Endothelial cell of umbilical vein (primary cell): Measurements from ENCODE around the gene XYLT1.

Experiments
- EZH2 ChIP-seq: IDR thresholded peaks from 2 replicates; pipeline ENCODE4 v1.6.1; 2012; ENCODE audit warnings: borderline replicate concordance, low read depth, mild to moderate bottlenecking, moderate library complexity, low read length, inconsistent platforms; ENCODE audit not compliant: severe bottlenecking
- JUN ChIP-seq: IDR thresholded peaks from 2 replicates; pipeline ENCODE4 v1.6.1; 2011; ENCODE audit warnings: borderline replicate concordance, low read depth; ENCODE audit not compliant: insufficient read length, insufficient read depth
- MAX ChIP-seq: IDR thresholded peaks from 2 replicates; pipeline ENCODE4 v1.6.1; 2011; ENCODE audit not compliant: insufficient read depth, insufficient read length
- POLR2A ChIP-seq: IDR thresholded peaks from 2 replicates; pipeline ENCODE4 v1.6.1; 2012; ENCODE audit warnings: low read depth, mild to moderate bottlenecking, control low read depth, low read length
- POLR2AphosphoS5 ChIP-seq: IDR thresholded peaks from 2 replicates; pipeline ENCODE4 v1.6.1; 2012; ENCODE audit warnings: low read depth, mild to moderate bottlenecking, control low read depth, low read length, moderate library complexity; ENCODE audit not compliant: insufficient read depth
- TF ChIP-seq, protein P1 (sequence below), 2 donors: IDR thresholded peaks; 1 replicate in 1 of 2; 2 replicates in 1 of 2; pipeline ENCODE4 v1.5.1; 2011; ENCODE audit warnings: low read length in 2 of 2, mild to moderate bottlenecking in 2 of 2, moderate library complexity in 2 of 2, control low read depth in 1 of 2, inconsistent platforms in 1 of 2, low read depth in 1 of 2; ENCODE audit not compliant: insufficient read depth in 1 of 2; ENCODE audit errors: extremely low read depth in 1 of 2

DNA sequence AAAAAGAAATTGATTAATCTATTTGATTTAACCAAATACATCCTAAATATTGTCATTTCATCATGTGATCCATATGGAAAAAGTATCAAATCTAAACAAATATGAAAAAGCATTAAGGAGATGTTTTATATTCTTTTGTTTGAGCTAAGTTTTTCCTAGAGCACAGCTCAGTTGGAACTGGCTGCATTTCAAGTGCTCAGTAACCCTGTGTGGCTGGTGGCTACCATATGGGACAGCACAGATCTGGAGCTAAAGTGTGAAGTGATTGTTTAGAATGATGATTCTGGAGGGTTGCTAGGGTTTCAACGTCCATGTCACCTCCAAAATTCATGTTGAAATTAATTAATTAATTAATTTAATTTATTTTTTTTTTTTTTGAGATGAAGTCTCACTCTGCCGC, 137.5 kb downstream of the XYLT1 start:
- no peak for TF ChIP-seq POLR2AphosphoS5
- TF ChIP-seq, protein P1, sequence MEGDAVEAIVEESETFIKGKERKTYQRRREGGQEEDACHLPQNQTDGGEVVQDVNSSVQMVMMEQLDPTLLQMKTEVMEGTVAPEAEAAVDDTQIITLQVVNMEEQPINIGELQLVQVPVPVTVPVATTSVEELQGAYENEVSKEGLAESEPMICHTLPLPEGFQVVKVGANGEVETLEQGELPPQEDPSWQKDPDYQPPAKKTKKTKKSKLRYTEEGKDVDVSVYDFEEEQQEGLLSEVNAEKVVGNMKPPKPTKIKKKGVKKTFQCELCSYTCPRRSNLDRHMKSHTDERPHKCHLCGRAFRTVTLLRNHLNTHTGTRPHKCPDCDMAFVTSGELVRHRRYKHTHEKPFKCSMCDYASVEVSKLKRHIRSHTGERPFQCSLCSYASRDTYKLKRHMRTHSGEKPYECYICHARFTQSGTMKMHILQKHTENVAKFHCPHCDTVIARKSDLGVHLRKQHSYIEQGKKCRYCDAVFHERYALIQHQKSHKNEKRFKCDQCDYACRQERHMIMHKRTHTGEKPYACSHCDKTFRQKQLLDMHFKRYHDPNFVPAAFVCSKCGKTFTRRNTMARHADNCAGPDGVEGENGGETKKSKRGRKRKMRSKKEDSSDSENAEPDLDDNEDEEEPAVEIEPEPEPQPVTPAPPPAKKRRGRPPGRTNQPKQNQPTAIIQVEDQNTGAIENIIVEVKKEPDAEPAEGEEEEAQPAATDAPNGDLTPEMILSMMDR (IDR thresholded peaks at IDR 0.05; ENCODE audit: extremely low read depth in 1 of 2, insufficient read depth in 1 of 2, low read depth in 1 of 2, low read length in 2 of 2) = no peak
- TF ChIP-seq EZH2 = no peak
- no peak for TF ChIP-seq POLR2A
- no peak for TF ChIP-seq MAX
- TF ChIP-seq JUN = no peak
